ENCODE data around the gene ZNF679.
"Not testable (repeated sequence)": the region's sequence is repeated elsewhere in the genome, so short reads cannot be mapped to it uniquely, and the experiment has no call there.

The ZNF679 gene

GRCh38 chr7:64228174-64228573 lies at the start of gene ZNF679:
Gene ZNF679, plus strand, starts transcription at chr7:64228474. Its CDS starts 20,644 bp downstream, at chr7:64249118.
- DNase-seq: not testable (repeated sequence)

- DNase-seq: no peak
Observed at GRCh38 chr7:64180989-64181388, 47.3 kb upstream of the ZNF679 start.

GRCh38 chr7:64181586-64181985 lies 46.7 kb upstream of the ZNF679 start:
- no peak for DNase-seq

- no peak for DNase-seq
Observed at GRCh38 chr7:64182036-64182790, 46.1 kb upstream of the ZNF679 start.

GRCh38 chr7:64183126-64183742 lies 45.0 kb upstream of the ZNF679 start:
- DNase-seq: no peak

GRCh38 chr7:64183827-64184372 lies 44.4 kb upstream of the ZNF679 start:
- DNase-seq: no peak

GRCh38 chr7:64184376-64184775 lies 43.9 kb upstream of the ZNF679 start:
- DNase-seq: no peak

GRCh38 chr7:64187408-64187807 lies 40.9 kb upstream of the ZNF679 start:
- DNase-seq: no peak

GRCh38 chr7:64192148-64192704 lies 36.0 kb upstream of the ZNF679 start:
- DNase-seq: no peak

- DNase-seq: no peak
Observed at GRCh38 chr7:64192775-64193174, 35.5 kb upstream of the ZNF679 start.

- DNase-seq: no peak
Observed at GRCh38 chr7:64206903-64207302, 21.4 kb upstream of the ZNF679 start, which contains the start of gene ZNF735. Gene ZNF735, plus strand, starts transcription at chr7:64207203. Its CDS starts 0 bp downstream, at chr7:64207203.

GRCh38 chr7:64219710-64220298 lies 8.5 kb upstream of the ZNF679 start:
- DNase-seq: not testable (repeated sequence)

- no peak for DNase-seq
Observed at GRCh38 chr7:64223366-64223765, 4.9 kb upstream of the ZNF679 start.

GRCh38 chr7:64266341-64266919 lies 38.2 kb downstream of the ZNF679 start:
- DNase-seq: no peak

- no peak for DNase-seq
Observed at GRCh38 chr7:64277630-64278029, 49.4 kb downstream of the ZNF679 start.

GRCh38 chr7:64294701-64295420 lies 66.6 kb downstream of the ZNF679 start:
- no peak for DNase-seq

GRCh38 chr7:64297418-64297817 lies 69.1 kb downstream of the ZNF679 start:
- DNase-seq: not testable (repeated sequence)

- DNase-seq: no peak
Observed at GRCh38 chr7:64300641-64301405, 72.5 kb downstream of the ZNF679 start.

- peak; percentile 92 for DNase-seq
Observed at GRCh38 chr7:64307254-64308015, 79.2 kb downstream of the ZNF679 start.

GRCh38 chr7:64308016-64308270 lies 79.7 kb downstream of the ZNF679 start:
- DNase-seq: no peak

GRCh38 chr7:64310426-64310825 lies 82.2 kb downstream of the ZNF679 start:
- DNase-seq: no peak

Data from NCI-H187 treated with DMSO at 0.1 percent for 48 hours (cell line).